GM18508 (cell line): ENCODE results near the gene ASB6.

Experiments
- ATAC-seq: cut with Tn5 transposase; IDR thresholded peaks from one replicate; pipeline ENCODE4 v1.9.1; 2021; ENCODE audit warnings: moderate number of reproducible peaks; ENCODE audit not compliant: insufficient read depth, unreplicated experiment

The ASB6 gene

GRCh38 chr9:129628709-129629108 is 13.2 kb downstream of the ASB6 start:
- no peak for ATAC-seq

GRCh38 chr9:129627556-129628440 is 14.2 kb downstream of the ASB6 start:
- no peak for ATAC-seq

GRCh38 chr9:129626625-129627284 is 15.2 kb downstream of the ASB6 start:
- no peak for ATAC-seq

- ATAC-seq: no peak
These were observed 15.8 kb downstream of the ASB6 start, which contains the start of gene NTMT1 for GRCh38 chr9:129626079-129626624. Gene NTMT1, plus strand, starts transcription at chr9:129626163. Its CDS starts 6,541 bp downstream, at chr9:129632704.

GRCh38 chr9:129624947-129625346 is 17.0 kb downstream of the ASB6 start:
- ATAC-seq: no peak

GRCh38 chr9:129624168-129624759 is 17.7 kb downstream of the ASB6 start:
- ATAC-seq: no peak

GRCh38 chr9:129623331-129623730 is 18.6 kb downstream of the ASB6 start:
- no peak for ATAC-seq

- no peak for ATAC-seq
These were observed 21.2 kb downstream of the ASB6 start, which contains the start of gene C9orf50 for GRCh38 chr9:129620669-129621295. Gene C9orf50, minus strand, starts transcription at chr9:129621101. Its CDS starts 527 bp downstream, at chr9:129620574.

GRCh38 chr9:129619787-129620668 is 21.9 kb downstream of the ASB6 start:
- no peak for ATAC-seq

GRCh38 chr9:129617167-129617566 is 24.8 kb downstream of the ASB6 start:
- no peak for ATAC-seq

GRCh38 chr9:129615407-129616285 is 26.3 kb downstream of the ASB6 start:
- no peak for ATAC-seq

GRCh38 chr9:129614932-129615331 is 27.0 kb downstream of the ASB6 start:
- no peak for ATAC-seq

GRCh38 chr9:129613520-129614175 is 28.3 kb downstream of the ASB6 start:
- ATAC-seq: no peak

- no peak for ATAC-seq
These were observed 29.0 kb downstream of the ASB6 start for GRCh38 chr9:129612815-129613519.

GRCh38 chr9:129612123-129612522 is 29.8 kb downstream of the ASB6 start:
- ATAC-seq: no peak

GRCh38 chr9:129611307-129611800 is 30.6 kb downstream of the ASB6 start:
- no peak for ATAC-seq
